ENCODE data around the gene GASK1A.

GASK1A gene

GRCh38 chr3:43071313-43071893 lies 92.3 kb downstream of the GASK1A start:
- H3K9me3 ChIP-seq (ENCODE audit: severe bottlenecking): no peaks in the 10 kb centered on the region
- H3K4me3 ChIP-seq (ENCODE audit: severe bottlenecking): no peak overlapping the region
- DNase-seq (ENCODE audit: low spot score) (no peak), ATAC-seq (ENCODE audit: low read depth) (no peak)
- peak; percentile 27 for TF ChIP-seq CTCF (IDR thresholded peaks at IDR 0.05; ENCODE audit: poor library complexity, severe bottlenecking)
- H3K27ac ChIP-seq (ENCODE audit: poor library complexity, severe bottlenecking): no peak overlapping the region
- H3K4me1 ChIP-seq (ENCODE audit: insufficient read depth, poor library complexity, severe bottlenecking): no peaks in the 10 kb centered on the region
- H3K36me3 ChIP-seq (ENCODE audit: low read depth): no peaks in the 10 kb centered on the region
- H3K27me3 ChIP-seq (ENCODE audit: insufficient read depth, poor library complexity, severe bottlenecking): no peaks in the 10 kb centered on the region

- H3K4me1 ChIP-seq (ENCODE audit: insufficient read depth, poor library complexity, severe bottlenecking): no peaks in the 10 kb centered on the region
- no peak for TF ChIP-seq CTCF (IDR thresholded peaks at IDR 0.05; ENCODE audit: poor library complexity, severe bottlenecking)
- no peaks in the 10 kb centered on the region for H3K36me3 ChIP-seq (ENCODE audit: low read depth)
- H3K27ac ChIP-seq (ENCODE audit: poor library complexity, severe bottlenecking): no peak overlapping the region
- no peaks in the 10 kb centered on the region for H3K9me3 ChIP-seq (ENCODE audit: severe bottlenecking)
- ATAC-seq (ENCODE audit: low read depth) (no peak), DNase-seq (ENCODE audit: low spot score) (no peak)
- no peak overlapping the region for H3K4me3 ChIP-seq (ENCODE audit: severe bottlenecking)
- no peaks in the 10 kb centered on the region for H3K27me3 ChIP-seq (ENCODE audit: insufficient read depth, poor library complexity, severe bottlenecking)
Measured at GRCh38 chr3:43072361-43072760, 93.2 kb downstream of the GASK1A start.

GRCh38 chr3:43073116-43073835 lies 94.2 kb downstream of the GASK1A start:
- no peaks in the 10 kb centered on the region for H3K27me3 ChIP-seq (ENCODE audit: insufficient read depth, poor library complexity, severe bottlenecking)
- H3K27ac ChIP-seq (ENCODE audit: poor library complexity, severe bottlenecking): no peak overlapping the region
- H3K36me3 ChIP-seq (ENCODE audit: low read depth): no peaks in the 10 kb centered on the region
- no peaks in the 10 kb centered on the region for H3K4me1 ChIP-seq (ENCODE audit: insufficient read depth, poor library complexity, severe bottlenecking)
- no peak overlapping the region for H3K4me3 ChIP-seq (ENCODE audit: severe bottlenecking)
- ATAC-seq (ENCODE audit: low read depth) (no peak; the same call in 2 of the 3 replicates), DNase-seq (ENCODE audit: low spot score) (no peak)
- H3K9me3 ChIP-seq (ENCODE audit: severe bottlenecking): no peaks in the 10 kb centered on the region
- no peak for TF ChIP-seq CTCF (IDR thresholded peaks at IDR 0.05; ENCODE audit: poor library complexity, severe bottlenecking)

GRCh38 chr3:43073836-43074220 lies 94.7 kb downstream of the GASK1A start:
- no peak overlapping the region for H3K4me3 ChIP-seq (ENCODE audit: severe bottlenecking)
- DNase-seq (ENCODE audit: low spot score) (no peak), ATAC-seq (ENCODE audit: low read depth) (no peak)
- H3K9me3 ChIP-seq (ENCODE audit: severe bottlenecking): no peaks in the 10 kb centered on the region
- H3K27ac ChIP-seq (ENCODE audit: poor library complexity, severe bottlenecking): no peak overlapping the region
- TF ChIP-seq CTCF (IDR thresholded peaks at IDR 0.05; ENCODE audit: poor library complexity, severe bottlenecking): no peak
- no peaks in the 10 kb centered on the region for H3K36me3 ChIP-seq (ENCODE audit: low read depth)
- H3K27me3 ChIP-seq (ENCODE audit: insufficient read depth, poor library complexity, severe bottlenecking): no peaks in the 10 kb centered on the region
- H3K4me1 ChIP-seq (ENCODE audit: insufficient read depth, poor library complexity, severe bottlenecking): no peaks in the 10 kb centered on the region

DNA sequence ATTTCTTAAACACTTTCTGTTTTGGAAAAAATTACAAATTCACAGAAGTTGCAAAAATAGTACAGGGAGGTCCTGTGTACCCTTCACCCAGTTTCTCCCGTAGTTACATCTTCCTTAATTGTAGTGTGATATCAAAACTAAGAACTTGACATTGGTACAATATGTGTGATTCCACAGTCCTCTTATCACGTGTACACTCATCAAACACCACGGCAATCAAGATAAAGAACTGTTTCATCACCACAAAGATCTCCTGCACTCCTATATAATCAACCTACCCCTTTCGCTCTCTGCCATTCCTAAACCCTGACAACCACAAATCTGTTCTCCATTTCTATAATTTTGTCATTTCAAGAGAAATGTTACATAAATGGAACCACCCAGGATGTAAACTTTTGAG lies 95.4 kb downstream of the GASK1A start:
- ATAC-seq (ENCODE audit: low read depth) (no peak), DNase-seq (ENCODE audit: low spot score) (no peak)
- no peak for TF ChIP-seq CTCF (IDR thresholded peaks at IDR 0.05; ENCODE audit: poor library complexity, severe bottlenecking)
- Histone ChIP-seq H3K27me3 (ENCODE audit: insufficient read depth, poor library complexity, severe bottlenecking) (no peaks in the 10 kb centered on the region), H3K9me3 (ENCODE audit: severe bottlenecking) (no peaks in the 10 kb centered on the region), H3K4me3 (ENCODE audit: severe bottlenecking) (no peak overlapping the region), H3K4me1 (ENCODE audit: insufficient read depth, poor library complexity, severe bottlenecking) (no peaks in the 10 kb centered on the region), H3K27ac (ENCODE audit: poor library complexity, severe bottlenecking) (no peak overlapping the region), H3K36me3 (ENCODE audit: low read depth) (no peaks in the 10 kb centered on the region)
